ENCODE results near the gene SCRN2. TPM values are rescaled to one million over a fixed set of nuclear protein-coding genes. Genes with fewer than 3 reads are reported as not detected.

The SCRN2 gene
- total and polyA plus RNA-seq, 2 of the 13 experiments (the other 11 are each of a cell fraction or from before 2014, with no cell fraction given), result 21.7 to 29.5 TPM

DNA sequence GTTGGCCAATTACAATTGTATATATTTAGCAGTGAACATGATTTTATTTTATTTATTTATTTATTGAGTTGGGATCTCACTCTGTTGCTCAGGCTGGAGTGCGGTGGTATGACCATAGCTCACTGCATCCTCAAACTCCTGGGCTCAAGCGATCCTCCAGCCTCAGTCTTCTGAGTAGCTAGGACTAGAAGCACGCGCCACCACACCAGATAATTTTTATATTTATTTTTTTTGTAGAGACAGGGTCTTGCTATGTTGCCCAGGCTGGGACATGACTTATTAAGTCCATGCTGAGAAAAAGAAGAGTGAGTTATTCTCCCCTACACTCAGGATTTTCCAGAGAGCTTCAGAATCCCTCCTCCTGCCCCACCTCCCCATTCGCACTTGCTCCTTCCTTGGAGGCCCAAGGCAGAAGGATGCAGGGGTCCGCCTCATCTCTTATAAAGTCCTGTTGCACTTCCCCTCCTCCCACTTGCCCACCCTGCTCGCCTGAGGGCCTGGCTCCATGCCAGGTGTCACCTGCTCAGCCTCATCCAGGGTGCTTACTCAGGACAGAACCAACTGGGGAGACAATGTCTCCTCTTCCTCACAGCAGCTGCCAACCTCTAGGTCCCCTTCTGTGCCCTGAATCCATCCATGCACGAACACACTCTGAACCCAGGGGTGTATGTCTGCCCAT lies 38.8 kb upstream of the SCRN2 start:
- H3K4me3 ChIP-seq (replicated peaks in 1 of 3; ENCODE audit: insufficient read depth in 1 of 3, low read depth in 2 of 3, low read length in 3 of 3), result no peak overlapping the region
- no peaks in the 10 kb centered on the region for H3K36me3 ChIP-seq (replicated peaks in 1 of 2; ENCODE audit: control insufficient read depth in 1 of 2, insufficient read depth in 2 of 2, low read length in 2 of 2)
- POLR2A ChIA-PET, result interaction anchor here (1.4 kb wide), 1 partner anchor 49 kb away, joined by 3 read pairs; the partner anchor contains the start of genes LRRC46 and MRPL10

More for the DNA sequence above, 38.8 kb upstream of the SCRN2 start:
- Histone ChIP-seq H3K9ac (ENCODE audit: insufficient read depth, low read depth, low read length) (no peak overlapping the region), H3K4me1 (ENCODE audit: insufficient read depth, low read length) (peaks cover 31% of the 10 kb centered on the region), H2AFZ (ENCODE audit: low read length) (no peak overlapping the region), H3K79me2 (ENCODE audit: insufficient read depth, low read length) (no peaks in the 10 kb centered on the region), H3K9me3 (ENCODE audit: low read length) (no peaks in the 10 kb centered on the region), H3K4me2 (ENCODE audit: low read depth, low read length) (no peak overlapping the region), H3K27ac (ENCODE audit: extremely low read length, insufficient read depth, low read length) (no peak overlapping the region), H3K27me3 (ENCODE audit: control insufficient read depth in 1 of 2, insufficient read depth in 2 of 2, low read length in 2 of 2) (peaks cover 8 to 62% of the 10 kb centered on the region in 2 experiments; a peak in 3 of 5 replicates), H4K20me1 (ENCODE audit: insufficient read depth, low read length) (no peaks in the 10 kb centered on the region)
- no peak for TF ChIP-seq HNRNPUL1 (IDR thresholded peaks at IDR 0.05; ENCODE audit: low read depth, low read length)
- no peak for TF ChIP-seq FOXO1 (CRISPR knock-in tag; IDR thresholded peaks at IDR 0.05)
- no peak for TF ChIP-seq ZNF644 (CRISPR knock-in tag; IDR thresholded peaks at IDR 0.05; ENCODE audit: low read depth)
- TF ChIP-seq LCORL (IDR thresholded peaks at IDR 0.05), result peak; percentile 45; the same call in 1 of the 2 replicates
- TF ChIP-seq LCORL (CRISPR knock-in tag; IDR thresholded peaks at IDR 0.05), result no peak
- no peak for TF ChIP-seq GABPB1 (CRISPR knock-in tag; IDR thresholded peaks at IDR 0.05)
- no peak for TF ChIP-seq ZNF558 (CRISPR knock-in tag; IDR thresholded peaks at IDR 0.05; ENCODE audit: borderline replicate concordance)
- no peak for TF ChIP-seq CENPX (CRISPR knock-in tag; IDR thresholded peaks at IDR 0.05)
- TF ChIP-seq, protein P1, sequence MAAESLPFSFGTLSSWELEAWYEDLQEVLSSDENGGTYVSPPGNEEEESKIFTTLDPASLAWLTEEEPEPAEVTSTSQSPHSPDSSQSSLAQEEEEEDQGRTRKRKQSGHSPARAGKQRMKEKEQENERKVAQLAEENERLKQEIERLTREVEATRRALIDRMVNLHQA (CRISPR knock-in tag; IDR thresholded peaks at IDR 0.05), result no peak
- TF ChIP-seq AKAP8 (CRISPR knock-in tag; IDR thresholded peaks at IDR 0.05), result no peak
- no peak for TF ChIP-seq ZSCAN9 (CRISPR knock-in tag; IDR thresholded peaks at IDR 0.05; ENCODE audit: borderline replicate concordance)
- TF ChIP-seq, protein P2, sequence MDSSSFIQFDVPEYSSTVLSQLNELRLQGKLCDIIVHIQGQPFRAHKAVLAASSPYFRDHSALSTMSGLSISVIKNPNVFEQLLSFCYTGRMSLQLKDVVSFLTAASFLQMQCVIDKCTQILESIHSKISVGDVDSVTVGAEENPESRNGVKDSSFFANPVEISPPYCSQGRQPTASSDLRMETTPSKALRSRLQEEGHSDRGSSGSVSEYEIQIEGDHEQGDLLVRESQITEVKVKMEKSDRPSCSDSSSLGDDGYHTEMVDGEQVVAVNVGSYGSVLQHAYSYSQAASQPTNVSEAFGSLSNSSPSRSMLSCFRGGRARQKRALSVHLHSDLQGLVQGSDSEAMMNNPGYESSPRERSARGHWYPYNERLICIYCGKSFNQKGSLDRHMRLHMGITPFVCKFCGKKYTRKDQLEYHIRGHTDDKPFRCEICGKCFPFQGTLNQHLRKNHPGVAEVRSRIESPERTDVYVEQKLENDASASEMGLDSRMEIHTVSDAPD (CRISPR knock-in tag; IDR thresholded peaks at IDR 0.05), result no peak
- TF ChIP-seq ZNF121 (CRISPR knock-in tag; IDR thresholded peaks at IDR 0.05), result 0 out of 2 replicates have a peak, but pooled peaks have one; percentile 41
- no peak for TF ChIP-seq HOXA3 (CRISPR knock-in tag; IDR thresholded peaks at IDR 0.05)
- no peak for TF ChIP-seq ZFY (CRISPR knock-in tag; IDR thresholded peaks at IDR 0.05)
- TF ChIP-seq, protein P3, sequence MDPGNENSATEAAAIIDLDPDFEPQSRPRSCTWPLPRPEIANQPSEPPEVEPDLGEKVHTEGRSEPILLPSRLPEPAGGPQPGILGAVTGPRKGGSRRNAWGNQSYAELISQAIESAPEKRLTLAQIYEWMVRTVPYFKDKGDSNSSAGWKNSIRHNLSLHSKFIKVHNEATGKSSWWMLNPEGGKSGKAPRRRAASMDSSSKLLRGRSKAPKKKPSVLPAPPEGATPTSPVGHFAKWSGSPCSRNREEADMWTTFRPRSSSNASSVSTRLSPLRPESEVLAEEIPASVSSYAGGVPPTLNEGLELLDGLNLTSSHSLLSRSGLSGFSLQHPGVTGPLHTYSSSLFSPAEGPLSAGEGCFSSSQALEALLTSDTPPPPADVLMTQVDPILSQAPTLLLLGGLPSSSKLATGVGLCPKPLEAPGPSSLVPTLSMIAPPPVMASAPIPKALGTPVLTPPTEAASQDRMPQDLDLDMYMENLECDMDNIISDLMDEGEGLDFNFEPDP (CRISPR knock-in tag; conservative IDR thresholded peaks at IDR 0.05), result no peak
- WGBS (ENCODE audit: low lambda C conversion rate), result 66% methylated on average over 8 of the region's 8 CpGs
- CTCF ChIA-PET (ENCODE audit: low intra/inter-chr PET ratio, low total read pairs), result no interaction called here
- no TSS peak for BruUV-seq (replicated peaks)
- FAIRE-seq (no peak), DNase-seq (ENCODE audit: low spot score) (no peak), ATAC-seq (no peak)
- in situ Hi-C loops (cut with HindIII; ENCODE audit: extremely low pct_ligation_motif_present, low pct_unique_long_range_greater_than_20kb), result no loop called here
- intact Hi-C loops (cut with micrococcal nuclease; ENCODE audit: unreplicated experiment), result no loop called here

Data from HepG2 (cell line).